GM19452 (cell line): ENCODE data around the gene ZNF575.
"Not testable (repeated sequence)": the region's sequence is repeated elsewhere in the genome, so short reads cannot be mapped to it uniquely, and the experiment has no call there.

Experiments
- ATAC-seq: cut with Tn5 transposase; IDR thresholded peaks from one replicate; pipeline ENCODE4 v1.9.1; 2021; ENCODE audit not compliant: unreplicated experiment

Gene ZNF575

GRCh38 chr19:43507880-43508279 is 25.1 kb upstream of the ZNF575 start:
- no peak for ATAC-seq

- ATAC-seq = no peak
These were observed 22.3 kb upstream of the ZNF575 start for GRCh38 chr19:43510713-43511112.

DNA sequence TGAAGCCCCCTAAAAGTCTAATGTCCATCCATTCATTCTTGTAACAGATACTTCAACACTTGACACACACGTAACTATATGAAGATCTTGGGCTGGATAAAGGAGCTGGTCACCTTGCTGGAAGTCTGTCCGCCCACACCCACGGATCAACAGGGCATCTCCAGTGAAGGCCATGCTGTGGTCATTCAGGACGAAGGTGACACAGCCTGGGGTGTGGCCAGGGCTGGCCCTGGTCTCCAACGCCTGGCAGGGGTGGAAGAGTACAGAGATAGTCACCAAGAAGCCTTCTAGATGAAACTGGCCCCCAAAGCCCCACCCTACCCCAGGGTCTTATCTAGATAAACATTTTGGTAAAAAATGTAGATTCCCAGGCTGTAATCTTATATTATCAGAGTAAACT is 21.7 kb upstream of the ZNF575 start:
- no peak for ATAC-seq

- not testable (repeated sequence) for ATAC-seq
These were observed 20.6 kb upstream of the ZNF575 start for GRCh38 chr19:43512399-43512798.

DNA sequence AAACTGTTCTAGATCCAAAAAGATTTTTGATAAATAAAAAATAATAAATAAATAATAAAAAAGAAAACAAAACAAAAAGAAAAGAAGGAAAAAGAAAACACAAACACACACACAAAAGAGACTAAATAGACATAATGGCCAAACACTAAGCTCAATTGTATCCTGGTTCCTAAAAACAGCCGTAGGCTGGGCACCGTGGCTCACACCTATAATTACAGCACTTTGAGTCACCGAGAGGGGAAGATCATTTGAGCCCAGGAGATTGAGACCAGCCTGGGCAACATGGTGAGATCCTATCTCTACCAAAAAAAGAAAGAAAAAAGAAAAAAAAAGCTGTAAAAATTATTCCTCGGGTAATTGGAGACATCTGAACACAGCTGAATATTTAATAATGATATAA is 14.9 kb upstream of the ZNF575 start:
- ATAC-seq = no peak

DNA sequence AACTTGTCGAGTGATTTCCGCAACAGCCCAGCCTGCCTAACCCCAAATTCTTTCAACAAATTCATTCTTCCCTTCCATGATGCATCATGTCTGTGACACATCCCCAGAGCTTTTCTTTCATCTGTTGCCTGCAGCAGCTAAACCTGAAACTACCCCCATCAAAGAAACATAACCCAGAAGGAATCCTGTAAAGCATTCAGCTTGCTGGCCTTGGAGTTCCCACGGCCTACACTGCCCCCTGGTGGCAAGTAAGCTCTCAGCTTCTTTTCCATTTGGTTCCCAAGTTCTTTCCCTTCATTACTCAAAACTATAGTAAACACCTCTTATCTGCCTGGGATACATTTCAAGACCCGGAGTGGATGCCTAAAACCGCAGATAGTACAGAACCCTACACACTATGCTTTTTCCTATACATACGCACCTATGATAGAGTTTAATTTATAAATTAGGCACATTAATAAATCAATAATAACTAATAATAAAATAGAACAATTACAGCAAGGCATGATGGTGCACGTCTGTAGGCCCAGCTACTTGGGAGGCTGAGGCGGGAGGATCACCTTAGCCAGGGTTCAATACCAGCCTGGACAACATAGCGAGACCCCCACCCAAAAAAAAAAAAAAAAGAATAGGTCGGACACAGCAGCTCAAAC is 13.4 kb upstream of the ZNF575 start:
- no peak for ATAC-seq

- no peak for ATAC-seq
These were observed 10.1 kb upstream of the ZNF575 start for GRCh38 chr19:43522929-43523328.

- ATAC-seq = not testable (repeated sequence)
These were observed 9.3 kb upstream of the ZNF575 start for GRCh38 chr19:43523696-43524095.

DNA sequence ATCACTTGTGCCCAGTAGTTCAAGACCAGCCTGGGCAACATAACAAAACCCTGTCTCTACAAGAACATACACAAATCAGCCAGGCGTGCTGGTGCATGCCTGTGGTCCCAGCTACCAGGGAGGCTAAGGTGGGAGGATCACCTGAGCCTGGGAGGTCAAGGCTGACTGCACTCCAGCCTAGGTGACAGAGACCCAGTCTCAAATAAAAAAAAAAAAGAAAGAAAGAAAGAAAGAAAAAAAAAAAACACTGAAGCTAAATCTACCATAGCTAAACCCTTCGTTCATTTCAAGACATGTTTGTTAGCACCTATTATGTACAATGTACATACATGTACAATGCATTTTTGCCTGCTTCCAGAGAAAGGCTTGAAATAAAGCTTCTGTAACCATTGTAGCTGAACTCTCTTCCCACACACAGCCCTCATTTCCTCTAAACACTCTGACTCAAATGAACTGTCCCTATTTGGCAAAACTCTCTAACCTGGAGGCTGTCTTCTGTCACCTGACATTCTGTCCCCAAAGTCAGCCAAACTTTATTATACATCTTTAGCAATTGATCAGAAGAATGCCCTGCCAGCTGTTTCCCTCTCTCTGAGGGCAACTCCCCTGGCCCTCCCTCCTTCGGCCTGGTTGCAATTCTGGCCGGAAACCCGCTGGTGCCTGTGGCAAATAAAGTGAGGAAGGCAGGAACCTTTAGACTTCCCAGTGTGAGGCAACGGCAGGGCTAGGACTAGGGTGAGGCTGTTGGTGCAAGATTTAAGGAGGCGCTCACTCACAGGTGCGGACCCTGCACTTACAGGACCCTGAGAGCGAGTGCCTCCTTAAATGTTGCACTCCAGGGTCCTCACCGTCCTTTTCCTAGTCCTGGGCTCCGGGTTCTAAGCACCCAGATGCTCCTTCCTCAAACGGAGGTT is 7.8 kb upstream of the ZNF575 start:
- no peak for ATAC-seq

GRCh38 chr19:43525836-43526771 is 6.9 kb upstream of the ZNF575 start:
- ATAC-seq = no peak

DNA sequence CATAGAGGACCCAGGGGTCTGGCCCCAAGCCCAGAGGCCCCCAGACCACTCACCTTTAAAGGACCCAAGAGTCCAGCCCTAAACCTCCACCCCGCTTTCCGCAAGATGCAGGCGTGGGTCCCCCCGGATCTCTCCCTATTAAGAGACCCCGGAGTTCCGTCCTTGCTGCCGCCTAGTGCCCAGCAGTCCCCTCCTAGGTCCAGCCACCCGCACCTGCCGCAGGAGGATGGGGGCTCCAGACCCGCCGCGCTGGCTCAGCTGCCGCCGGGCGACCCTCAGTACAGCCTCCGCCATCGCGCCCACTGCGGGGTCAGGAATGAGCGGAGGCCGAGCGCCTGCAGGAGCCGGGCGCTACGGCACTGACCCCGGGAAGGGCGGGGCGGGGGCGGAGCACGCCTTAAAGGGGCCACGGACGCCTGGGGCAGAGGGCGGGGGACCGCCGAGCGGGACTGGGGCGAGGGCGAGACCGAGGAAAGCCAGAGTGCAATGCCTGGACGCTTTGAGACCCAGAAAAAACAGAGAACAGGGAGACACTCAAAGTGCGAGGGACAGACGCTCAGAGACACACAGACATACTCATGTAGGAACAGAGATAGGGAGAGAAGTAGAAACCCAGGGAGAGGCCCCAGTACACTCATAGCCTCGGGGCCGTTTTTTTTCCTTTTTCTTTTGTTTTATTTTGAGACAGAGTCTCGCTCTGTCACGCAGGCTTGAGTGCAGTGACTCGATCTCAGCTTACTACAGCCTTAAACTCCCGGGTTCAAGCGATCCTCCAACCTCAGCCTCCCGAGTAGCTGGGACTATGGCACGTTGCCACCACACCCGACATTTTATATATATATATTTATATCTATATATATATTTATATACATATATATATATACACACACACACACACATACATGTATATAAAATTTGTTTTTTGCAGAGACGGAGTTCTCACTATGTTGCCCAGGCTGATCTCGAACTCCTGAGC is 5.8 kb upstream of the ZNF575 start, which contains the start of gene ETHE1:
TSS of gene ETHE1 (minus strand) at position 318 of the 976 bp plus-strand sequence. CDS start at position 294, 24 bp downstream.
- peak; percentile 65 for ATAC-seq

DNA sequence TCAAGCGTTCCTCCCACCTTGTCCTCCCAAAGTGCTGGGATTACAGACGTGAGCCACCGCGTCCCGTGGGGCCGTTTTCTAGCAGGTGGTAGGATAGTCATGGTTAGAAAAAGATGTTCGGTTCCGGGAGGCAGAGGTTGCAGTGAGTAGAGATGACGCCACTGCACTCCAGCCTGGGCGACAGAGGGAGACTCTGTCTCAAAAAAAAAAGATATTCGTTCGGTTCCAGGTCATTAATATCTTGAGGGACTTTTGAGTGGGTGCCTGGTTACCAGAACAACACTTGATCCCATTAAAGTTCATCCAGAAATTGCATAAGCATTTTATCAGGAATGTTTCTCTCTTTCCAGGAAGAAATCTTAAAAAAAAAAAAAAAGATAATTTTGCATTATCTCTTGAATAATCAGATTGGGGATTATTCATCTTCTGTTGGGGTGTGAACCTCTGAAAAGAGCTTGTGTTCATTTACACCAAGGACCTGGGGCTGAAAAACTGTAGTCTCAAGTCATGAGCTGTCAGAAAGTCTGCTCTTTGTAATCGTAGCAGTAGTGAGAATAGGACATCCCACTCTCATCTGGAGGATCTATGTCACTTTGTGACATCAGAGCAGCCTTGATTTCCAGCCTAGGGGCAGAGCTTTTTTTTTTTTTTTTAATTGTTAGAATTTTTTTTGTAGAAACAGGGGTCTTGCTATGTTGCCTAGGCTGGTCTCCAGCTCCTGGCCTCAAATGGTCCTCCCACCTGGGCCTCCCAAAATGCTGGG is 4.9 kb upstream of the ZNF575 start:
- ATAC-seq = no peak

- peak; percentile 31 for ATAC-seq
These were observed 422 bp upstream of the ZNF575 start for GRCh38 chr19:43532571-43532961.

- peak; percentile 57 for ATAC-seq
These were observed 737 bp downstream of the ZNF575 start for GRCh38 chr19:43533546-43534304.

GRCh38 chr19:43534305-43534815 is 1.4 kb downstream of the ZNF575 start:
- ATAC-seq = no peak

DNA sequence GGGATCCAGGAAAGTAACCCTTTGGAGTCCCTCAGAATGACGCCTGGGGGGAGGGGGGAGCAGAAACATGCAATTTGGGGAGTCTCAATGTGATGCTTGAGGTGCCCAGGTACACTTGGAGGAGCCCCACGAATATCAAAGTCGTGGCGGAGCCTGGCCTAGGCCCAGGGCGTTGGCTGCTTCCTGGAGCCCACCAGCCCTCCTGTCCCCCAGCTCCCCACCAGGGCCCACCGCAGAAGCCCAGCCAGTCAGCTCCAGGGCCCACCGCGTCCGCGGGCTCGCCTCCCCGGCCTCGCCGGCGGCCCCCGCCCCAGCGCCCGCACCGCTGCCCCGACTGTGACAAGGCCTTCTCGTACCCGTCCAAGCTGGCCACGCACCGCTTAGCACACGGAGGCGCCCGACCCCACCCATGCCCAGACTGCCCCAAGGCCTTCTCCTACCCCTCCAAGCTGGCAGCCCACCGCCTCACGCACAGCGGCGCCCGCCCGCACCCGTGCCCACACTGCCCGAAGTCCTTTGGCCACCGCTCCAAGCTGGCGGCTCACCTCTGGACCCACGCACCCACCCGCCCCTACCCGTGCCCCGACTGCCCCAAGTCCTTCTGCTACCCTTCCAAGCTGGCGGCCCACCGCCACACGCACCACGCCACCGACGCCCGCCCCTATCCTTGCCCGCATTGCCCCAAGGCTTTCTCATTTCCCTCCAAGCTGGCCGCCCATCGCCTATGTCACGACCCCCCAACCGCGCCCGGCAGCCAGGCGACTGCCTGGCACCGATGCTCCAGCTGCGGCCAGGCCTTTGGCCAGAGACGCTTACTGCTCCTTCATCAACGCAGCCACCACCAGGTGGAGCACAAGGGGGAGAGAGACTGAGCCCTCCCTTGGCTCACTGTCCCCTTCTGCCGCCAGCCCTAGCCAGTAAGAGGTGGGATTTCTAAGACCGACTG is 2.1 kb downstream of the ZNF575 start:
- ATAC-seq = no peak

DNA sequence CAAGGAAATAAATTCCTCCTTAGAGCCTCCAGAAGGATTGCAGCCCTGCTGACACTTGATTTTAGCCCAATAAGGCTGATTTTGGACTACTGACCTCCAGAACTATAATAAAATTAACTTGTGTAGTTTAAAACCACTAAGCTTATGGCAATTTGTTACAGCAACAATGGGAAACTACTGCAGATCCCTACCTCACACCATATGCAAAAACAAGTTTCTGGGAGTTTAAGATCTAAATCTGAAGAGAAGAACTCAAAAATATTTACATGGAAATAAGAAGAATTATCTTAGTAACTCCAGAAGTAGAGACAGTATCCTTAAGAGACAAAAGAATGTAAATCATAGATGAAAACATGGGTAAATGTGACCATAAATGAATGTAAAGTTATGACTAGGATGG is 5.9 kb downstream of the ZNF575 start:
- ATAC-seq = no peak
